Activated CD8-positive, alpha-beta T cell treated with anti-CD3 and anti-CD28 coated beads for 36 hours (primary cell): ENCODE results near the gene SCYGR1. TPM values are rescaled to one million over a fixed set of nuclear protein-coding genes. Genes with fewer than 3 reads are reported as not detected.
A peak's percentile ranks its signal among the peaks of the same experiment; 100 is the strongest.

ENCODE experiments used
- ATAC-seq: fragments of 200-7000 bp; cut with Tn5 transposase; one replicate; pipeline ENCODE4 v1.10.0; 2021; ENCODE audit warnings: mild to moderate bottlenecking, moderate library complexity
- CTCF ChIA-PET: fragments of 350-600 bp; sonication (Branson Sonifier 250); formaldehyde crosslinking; loops from one replicate; lab custom pipeline; 2021; ENCODE audit warnings: antibody characterized with exemption; lab: Charles Lee
- POLR2A ChIA-PET: fragments of 350-600 bp; sonication (Branson Sonifier 250); formaldehyde crosslinking; loops from one replicate; lab custom pipeline; 2021; ENCODE audit warnings: antibody characterized with exemption; lab: Charles Lee
- DNase-seq: peaks from one replicate; pipeline ENCODE4 v3.0.0-alpha.2; 2020
- H3K27ac Mint-ChIP-seq: one replicate; pipeline ENCODE4 v1.8.0; 2021; ENCODE audit warnings: mild to moderate bottlenecking, mixed read lengths
- H3K27me3 Mint-ChIP-seq: one replicate; pipeline ENCODE4 v1.8.0; 2021; ENCODE audit warnings: mixed read lengths
- H3K36me3 Mint-ChIP-seq: one replicate; pipeline ENCODE4 v1.8.0; 2021; ENCODE audit warnings: low read depth, mixed read lengths
- H3K4me1 Mint-ChIP-seq: one replicate; pipeline ENCODE4 v1.8.0; 2021; ENCODE audit warnings: low read depth, mixed read lengths
- H3K4me3 Mint-ChIP-seq: one replicate; pipeline ENCODE4 v1.8.0; 2021; ENCODE audit warnings: mild to moderate bottlenecking, moderate library complexity, mixed read lengths
- H3K9me3 Mint-ChIP-seq: one replicate; pipeline ENCODE4 v1.8.0; 2021; ENCODE audit warnings: mixed read lengths
- CTCF ChIP-seq: fragments of 200-600 bp; IDR thresholded peaks from one replicate; pipeline ENCODE4 v1.8.0; 2022; ENCODE audit warnings: antibody characterized with exemption, mild to moderate bottlenecking
- intact Hi-C: fragments of 100-400 bp; cut with micrococcal nuclease; formaldehyde crosslinking; loops from one replicate; pipeline ENCODE4 v1.10.0; 2022
- total RNA-seq, 2 experiments: library from RNA; stranded (reverse); gene quantifications; one replicate each; pipeline ENCODE4 v1.2.3, GENCODE V29; 2021

The SCYGR1 gene
- total RNA-seq, 2 experiments from 2014 or later = not detected

DNA sequence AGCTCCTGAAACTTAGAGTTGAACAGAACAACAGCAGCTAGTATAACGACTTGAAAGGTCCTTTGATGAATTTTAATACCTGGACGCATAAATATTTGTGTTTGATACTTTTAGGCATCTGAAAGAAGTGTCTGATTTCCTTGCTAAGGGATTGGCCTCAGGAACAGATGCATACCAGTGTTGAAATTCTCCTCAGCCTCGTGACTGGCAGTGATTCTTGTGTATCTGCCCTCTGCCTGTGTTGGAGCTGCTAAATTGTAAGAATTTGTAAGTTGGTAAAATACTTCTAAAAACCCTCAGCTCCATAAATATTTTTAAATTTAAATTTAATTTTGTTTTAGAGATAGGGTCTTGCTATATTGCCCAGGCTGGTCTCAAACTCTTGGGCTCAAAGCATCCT is 22.4 kb upstream of the SCYGR1 start:
- Mint-ChIP-seq H3K36me3 (no peaks in the 10 kb centered on the region), H3K27ac (no peak overlapping the region), H3K27me3 (no peaks in the 10 kb centered on the region), H3K4me1 (peaks cover 66% of the 10 kb centered on the region), H3K4me3 (no peak overlapping the region), H3K9me3 (peaks cover 1% of the 10 kb centered on the region)
- ChIA-PET CTCF (interaction anchor here (0.9 to 3.2 kb wide), 8 partner anchors 56 to 248 kb away, joined by 3 to 13 read pairs (median 4); partner anchors contain the start of gene AGFG1), POLR2A (interaction anchor here (1.2 to 3.9 kb wide), 5 partner anchors 50 to 168 kb away, joined by 3 to 13 read pairs (median 4); no protein-coding TSS in a partner anchor)
- no peak for ATAC-seq
- intact Hi-C loops = no loop called here
- no peak for TF ChIP-seq CTCF
- no peak for DNase-seq

DNA sequence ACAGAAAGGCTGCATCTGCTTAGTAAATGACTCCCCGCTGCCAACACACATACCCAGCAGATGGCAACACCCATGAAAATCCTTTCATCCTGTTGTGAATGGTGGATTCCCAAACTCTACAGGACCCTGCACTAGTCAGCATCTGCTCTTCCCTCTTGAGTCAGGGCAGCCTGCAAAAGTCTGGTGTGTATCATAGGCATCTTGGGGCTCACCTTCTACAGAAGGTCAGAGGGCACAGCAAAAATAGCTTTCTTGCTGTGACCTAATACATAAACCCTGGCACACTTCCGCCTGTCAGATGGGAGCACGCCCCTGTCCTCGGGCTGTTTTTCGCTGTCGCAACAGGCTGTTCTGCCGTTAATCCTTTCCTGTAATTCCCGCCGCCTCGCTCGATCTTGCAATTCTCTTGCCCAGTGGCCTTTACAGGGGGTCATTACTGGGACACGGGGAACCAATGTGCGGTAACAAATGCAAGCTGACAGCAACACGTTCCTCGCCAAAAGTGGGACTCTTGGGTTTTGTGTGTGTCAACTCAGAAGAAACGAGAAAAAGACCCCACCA is 19.9 kb upstream of the SCYGR1 start:
- ChIA-PET POLR2A (no interaction called here), CTCF (interaction anchor here (0.9 to 4.1 kb wide), 8 partner anchors 7 to 358 kb away, joined by 3 to 28 read pairs (median 4); no protein-coding TSS in a partner anchor)
- Mint-ChIP-seq H3K27ac (no peak overlapping the region), H3K27me3 (no peaks in the 10 kb centered on the region), H3K9me3 (peaks cover 1% of the 10 kb centered on the region), H3K36me3 (no peaks in the 10 kb centered on the region), H3K4me3 (no peak overlapping the region), H3K4me1 (peaks cover 61% of the 10 kb centered on the region)
- DNase-seq (no peak), ATAC-seq (no peak)
- intact Hi-C loops = loop anchor here (10.0 kb wide), 3 partner anchors 167 to 357 kb away; no protein-coding TSS in a partner anchor
- TF ChIP-seq CTCF = no peak

- ChIA-PET POLR2A (interaction anchor here (0.7 to 0.9 kb wide), 2 partner anchors 60 to 377 kb away, joined by 3 to 4 read pairs; no protein-coding TSS in a partner anchor), CTCF (interaction anchor here (0.6 to 4.1 kb wide), 24 partner anchors 9 to 359 kb away, joined by 3 to 28 read pairs (median 4); no protein-coding TSS in a partner anchor)
- DNase-seq (peak; percentile 37), ATAC-seq (no peak)
- H3K36me3 Mint-ChIP-seq = no peaks in the 10 kb centered on the region
- no peaks in the 10 kb centered on the region for H3K27me3 Mint-ChIP-seq
- peaks cover 1% of the 10 kb centered on the region for H3K9me3 Mint-ChIP-seq
- TF ChIP-seq CTCF = peak; percentile 70
- H3K27ac Mint-ChIP-seq = no peak overlapping the region
- peaks cover 50% of the 10 kb centered on the region for H3K4me1 Mint-ChIP-seq
- intact Hi-C loops = loop anchor here (10.0 kb wide), 3 partner anchors 168 to 358 kb away; no protein-coding TSS in a partner anchor
- H3K4me3 Mint-ChIP-seq = no peak overlapping the region
Observed at GRCh38 chr2:227406177-227407031, 18.7 kb upstream of the SCYGR1 start.

- Mint-ChIP-seq H3K4me1 (peaks cover 38% of the 10 kb centered on the region), H3K9me3 (peaks cover 1% of the 10 kb centered on the region), H3K36me3 (no peaks in the 10 kb centered on the region), H3K4me3 (no peak overlapping the region), H3K27ac (no peak overlapping the region), H3K27me3 (no peaks in the 10 kb centered on the region)
- ChIA-PET CTCF (interaction anchor here (1.2 to 4.1 kb wide), 6 partner anchors 19 to 361 kb away, joined by 3 to 28 read pairs (median 9); no protein-coding TSS in a partner anchor), POLR2A (no interaction called here)
- intact Hi-C loops = loop anchor here (10.0 kb wide), 3 partner anchors 170 to 360 kb away; no protein-coding TSS in a partner anchor
- no peak for TF ChIP-seq CTCF
- DNase-seq (no peak), ATAC-seq (no peak)
Observed at GRCh38 chr2:227404585-227405271, 17.0 kb upstream of the SCYGR1 start.
